SH-SY5Y (cell line): ENCODE results near the gene PPHLN1.

ENCODE experiments used
- GATA2 ChIP-seq: IDR thresholded peaks from 2 replicates; pipeline ENCODE4 v1.6.1; 2011; ENCODE audit warnings: mild to moderate bottlenecking, low read depth, low read length
- GATA3 ChIP-seq: IDR thresholded peaks from 2 replicates; pipeline ENCODE4 v1.6.1; 2011; ENCODE audit warnings: low read depth, mild to moderate bottlenecking, low read length, moderate library complexity

Gene PPHLN1

DNA sequence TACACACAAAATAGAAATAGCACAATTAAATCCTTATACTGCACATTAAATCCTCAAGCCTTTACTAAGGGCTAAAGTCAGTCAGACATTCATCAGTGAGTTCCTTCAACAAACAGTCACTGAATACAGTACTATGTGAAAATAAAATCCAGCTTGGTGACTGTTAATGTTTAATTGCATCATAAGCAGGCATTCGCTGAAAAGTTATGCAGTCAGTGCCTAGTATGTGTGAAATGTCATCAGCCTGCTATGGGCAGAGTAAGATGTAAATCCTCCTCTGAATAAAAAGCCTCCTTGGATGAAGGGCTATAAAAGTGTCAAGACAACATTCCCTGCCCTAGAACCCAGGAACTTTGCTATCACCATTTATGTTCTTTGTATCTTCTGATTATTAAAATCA, 147.2 kb downstream of the PPHLN1 start:
- no peak for TF ChIP-seq GATA3
- no peak for TF ChIP-seq GATA2

DNA sequence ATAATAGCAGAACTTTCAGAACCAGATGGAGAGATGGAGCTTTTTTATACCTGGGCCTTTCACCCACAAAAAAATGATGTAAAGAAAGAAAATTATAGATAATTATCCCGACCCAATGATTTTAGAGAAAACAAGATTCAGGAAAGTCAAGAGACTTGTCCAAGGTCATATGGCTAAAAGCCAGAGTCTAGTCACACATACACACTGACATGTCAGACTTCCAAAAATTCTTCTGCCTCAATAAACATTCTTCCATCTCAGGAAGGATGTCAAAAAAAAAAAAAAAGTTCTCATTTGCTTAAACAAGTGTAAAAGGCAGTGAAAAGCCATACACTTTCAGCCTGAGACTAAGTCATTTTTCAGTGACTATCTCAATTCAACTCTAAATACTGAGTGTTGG, 147.6 kb downstream of the PPHLN1 start:
- no peak for TF ChIP-seq GATA3
- no peak for TF ChIP-seq GATA2

DNA sequence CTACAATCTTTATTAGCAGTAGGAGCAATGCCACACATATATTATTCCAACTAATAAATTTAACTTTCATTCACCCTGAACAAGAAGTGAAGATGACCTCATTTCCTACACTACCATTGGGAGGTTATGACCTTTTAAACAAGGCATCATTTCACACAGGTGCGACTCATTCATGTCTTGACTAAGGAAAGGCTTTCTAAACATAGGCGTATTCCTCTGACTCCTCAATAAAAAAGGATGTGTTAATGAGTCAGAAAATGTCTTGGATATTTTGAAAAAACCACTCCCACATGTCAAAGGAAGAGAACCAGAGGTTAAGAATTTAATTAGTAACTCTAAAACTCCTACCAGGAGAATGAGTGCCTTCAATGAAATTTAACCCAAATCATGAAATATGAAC, 148.4 kb downstream of the PPHLN1 start:
- TF ChIP-seq GATA3, result no peak
- no peak for TF ChIP-seq GATA2

DNA sequence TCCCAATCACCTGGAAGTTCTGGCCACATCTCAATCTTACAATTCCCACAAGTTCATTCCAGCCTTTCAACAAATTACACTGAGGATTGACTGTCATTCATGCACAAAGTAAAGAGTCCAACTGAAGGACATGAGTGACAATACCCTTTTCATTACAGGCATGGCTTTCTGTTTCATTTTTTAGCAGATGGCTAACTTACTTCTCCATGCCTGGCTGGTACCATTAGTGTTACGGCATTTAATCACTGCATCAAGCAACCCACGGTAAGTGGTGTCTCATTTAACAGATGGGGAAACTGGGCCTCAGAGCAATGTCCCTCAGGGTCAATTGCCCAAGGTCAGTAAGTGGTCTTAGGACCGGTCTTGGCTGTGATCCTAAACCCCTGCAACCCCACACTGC, 149.1 kb downstream of the PPHLN1 start:
- TF ChIP-seq GATA3, result no peak
- TF ChIP-seq GATA2, result no peak

DNA sequence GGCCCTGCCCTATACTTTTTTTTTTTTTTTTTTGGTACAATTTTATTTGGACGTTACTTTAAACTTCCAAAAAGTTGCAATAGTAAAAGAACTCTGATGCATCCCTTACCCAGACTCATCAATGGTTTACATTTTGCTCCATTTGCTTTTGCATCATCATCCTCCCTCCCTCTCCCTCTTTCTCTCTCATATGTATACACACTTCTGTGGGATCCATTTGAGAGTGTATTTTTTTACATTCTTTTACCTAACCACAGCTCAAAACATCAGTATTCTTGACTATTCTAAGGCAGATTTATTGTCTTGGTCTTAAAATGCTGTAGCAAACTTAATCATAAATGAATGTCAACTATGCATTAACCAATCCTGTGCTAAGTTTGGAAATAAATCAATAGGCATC, 152.0 kb downstream of the PPHLN1 start:
- no peak for TF ChIP-seq GATA2
- no peak for TF ChIP-seq GATA3

DNA sequence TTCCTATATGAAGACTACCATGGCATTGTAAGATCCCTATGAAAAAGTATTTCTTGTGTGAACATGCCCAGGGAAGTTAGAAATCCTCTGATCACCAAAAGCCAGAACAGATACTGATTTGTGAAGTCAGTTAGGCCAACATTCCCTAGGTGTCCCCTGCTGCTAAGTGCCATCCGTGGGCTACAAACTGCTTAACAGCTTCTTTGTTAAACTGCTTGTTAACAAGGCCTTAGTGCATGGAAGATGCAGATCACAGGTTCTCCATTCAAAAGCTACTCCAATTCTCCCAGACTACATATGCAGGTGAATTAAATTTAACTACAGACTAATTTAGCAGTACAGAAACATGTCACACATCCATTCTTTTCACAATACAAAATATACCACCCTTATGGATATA, 155.4 kb downstream of the PPHLN1 start:
- no peak for TF ChIP-seq GATA2
- TF ChIP-seq GATA3, result no peak

DNA sequence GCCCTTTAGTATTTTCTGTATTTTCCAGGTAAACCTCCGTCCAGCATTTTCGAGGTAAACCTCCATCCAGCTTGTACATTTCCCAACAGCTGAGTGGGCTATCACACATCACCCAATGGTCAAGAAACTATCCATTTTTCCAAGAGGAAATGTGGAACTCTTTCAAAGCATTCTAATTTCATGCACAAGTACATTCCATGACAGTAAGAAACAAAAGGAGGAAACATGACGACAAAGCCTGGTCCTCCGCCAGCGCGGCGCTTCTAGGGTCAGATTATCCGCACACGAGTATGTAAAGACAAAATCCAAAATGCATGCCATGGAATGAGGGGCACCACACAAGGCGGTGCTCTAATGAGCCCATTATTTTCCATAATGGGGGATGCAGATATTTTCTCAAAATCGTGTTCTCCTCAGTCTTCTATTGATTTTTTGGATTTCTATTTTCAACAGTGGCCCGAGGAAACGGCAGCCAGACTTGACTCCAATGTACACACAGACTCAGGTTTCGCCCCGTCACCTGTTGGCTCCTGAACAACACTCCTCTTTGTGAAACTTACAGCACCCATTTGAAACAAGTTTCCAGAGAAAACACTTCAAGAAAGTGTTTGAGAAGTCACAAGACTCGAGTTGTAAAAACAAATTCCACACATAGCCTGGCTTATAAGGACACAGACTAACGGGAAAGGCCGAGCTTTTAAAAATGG, 156.2 kb downstream of the PPHLN1 start:
- TF ChIP-seq GATA2 (no peak), GATA3 (no peak)

DNA sequence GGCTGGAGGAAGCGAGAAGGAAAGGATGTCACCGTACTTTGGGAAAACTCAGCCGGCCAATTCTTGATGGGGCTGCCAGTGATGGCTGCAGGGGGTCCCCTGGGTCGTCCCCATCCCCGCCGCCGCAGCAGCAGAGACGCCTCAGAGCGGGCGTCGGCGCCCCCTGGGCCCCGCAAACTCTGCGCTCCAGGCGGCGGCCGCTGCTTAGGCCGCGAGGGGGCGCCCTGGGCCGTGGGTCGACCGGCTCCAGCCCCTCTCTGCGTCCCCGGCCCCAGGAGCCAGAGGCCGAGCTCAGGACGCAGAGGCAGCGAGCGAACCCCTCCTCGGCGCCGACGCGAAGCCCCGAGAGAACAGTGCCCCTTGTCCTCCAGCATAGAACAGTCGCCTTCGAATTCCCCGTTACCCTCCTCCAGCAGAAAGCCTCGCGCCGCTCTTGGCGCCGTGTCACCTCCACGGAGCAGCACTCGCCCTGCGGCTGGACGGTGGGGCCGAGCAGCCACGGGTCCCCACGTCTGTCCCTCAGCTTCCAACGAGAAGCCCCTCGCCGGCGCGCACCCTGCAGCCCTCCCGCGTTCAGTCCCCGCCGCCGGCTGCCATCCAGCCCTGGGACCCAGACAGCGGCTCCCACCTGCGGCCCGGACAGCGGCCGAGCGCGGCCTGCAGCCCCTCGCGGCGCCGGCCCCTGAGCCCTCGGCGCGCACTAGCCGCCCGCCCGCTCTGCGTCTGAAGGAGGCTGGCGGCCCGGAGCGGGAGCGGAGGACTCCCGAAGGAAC, 157.0 kb downstream of the PPHLN1 start:
- TF ChIP-seq GATA3 (no peak), GATA2 (no peak)

DNA sequence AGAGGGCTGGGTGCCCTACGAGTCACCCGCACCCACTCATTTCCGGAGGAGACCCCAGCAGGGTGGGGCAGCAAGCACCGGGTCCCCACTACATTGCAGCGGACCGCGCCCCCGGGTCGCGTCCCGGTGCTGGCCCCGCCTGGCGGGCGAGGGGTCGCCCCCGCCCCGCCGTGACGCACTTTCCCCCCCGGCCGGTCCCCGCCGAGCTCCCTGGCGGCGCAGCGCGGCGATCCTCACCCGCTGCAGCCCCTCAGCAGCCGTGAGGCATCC, 157.5 kb downstream of the PPHLN1 start:
- TF ChIP-seq GATA3 (no peak), GATA2 (no peak)

DNA sequence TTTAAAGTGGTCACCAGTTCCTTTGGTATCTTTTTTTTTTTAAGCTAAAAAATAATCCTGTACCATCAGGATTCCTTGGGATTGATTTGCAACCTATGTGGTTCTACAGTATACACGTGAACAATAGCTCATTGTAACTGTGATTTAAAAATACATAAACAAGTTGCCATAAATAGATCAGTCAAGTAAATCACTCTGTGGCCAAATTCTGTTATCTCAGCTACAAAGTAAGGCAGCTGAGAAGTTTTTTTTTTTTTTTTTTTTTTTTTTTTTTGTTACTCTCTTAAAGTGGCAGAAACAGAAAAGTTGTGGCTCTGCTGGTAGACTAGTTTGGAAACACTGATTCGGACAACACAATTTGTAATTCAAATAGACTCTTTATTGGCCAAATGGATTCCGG, 159.0 kb downstream of the PPHLN1 start:
- no peak for TF ChIP-seq GATA3
- no peak for TF ChIP-seq GATA2

DNA sequence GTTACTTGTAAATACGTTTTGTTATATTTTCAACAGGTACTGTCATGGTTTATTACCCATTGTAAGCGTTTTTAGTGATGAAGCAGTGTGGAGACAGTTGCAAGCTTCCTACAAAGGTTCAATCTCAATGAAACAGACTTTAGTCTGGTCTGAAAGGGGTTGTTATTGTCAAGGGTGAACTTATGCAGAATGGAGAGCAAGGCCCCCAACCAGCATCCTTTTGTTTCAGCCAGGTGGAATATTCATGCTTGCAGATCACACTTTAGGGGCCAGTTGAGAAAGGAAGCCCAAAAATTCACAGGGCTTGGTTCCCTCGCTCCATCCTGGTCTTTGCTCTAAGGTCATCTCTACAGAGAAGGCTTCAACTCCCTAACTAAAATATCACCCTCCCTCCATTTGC, 159.9 kb downstream of the PPHLN1 start:
- TF ChIP-seq GATA2 (no peak), GATA3 (no peak)

DNA sequence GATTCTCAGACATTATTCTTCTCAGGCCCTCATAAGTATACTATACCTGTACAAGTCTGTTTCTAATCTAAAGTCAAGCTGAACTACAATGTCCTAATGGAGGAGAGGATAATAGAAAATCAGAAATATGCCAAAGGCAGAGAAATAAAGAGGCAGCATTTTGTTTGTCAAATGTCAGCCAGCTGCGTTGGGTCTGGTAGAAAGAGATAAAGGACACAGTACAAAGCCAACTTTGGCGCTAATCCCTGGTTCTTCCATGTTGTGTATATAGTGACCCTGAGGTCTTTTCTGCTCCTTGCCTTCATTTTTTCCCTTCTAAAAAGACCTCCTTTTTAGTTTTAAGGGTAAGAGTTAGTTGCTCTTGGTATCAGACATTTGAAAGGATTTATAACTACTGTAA, 160.4 kb downstream of the PPHLN1 start:
- no peak for TF ChIP-seq GATA3
- no peak; the same call in 1 of the 2 replicates for TF ChIP-seq GATA2

DNA sequence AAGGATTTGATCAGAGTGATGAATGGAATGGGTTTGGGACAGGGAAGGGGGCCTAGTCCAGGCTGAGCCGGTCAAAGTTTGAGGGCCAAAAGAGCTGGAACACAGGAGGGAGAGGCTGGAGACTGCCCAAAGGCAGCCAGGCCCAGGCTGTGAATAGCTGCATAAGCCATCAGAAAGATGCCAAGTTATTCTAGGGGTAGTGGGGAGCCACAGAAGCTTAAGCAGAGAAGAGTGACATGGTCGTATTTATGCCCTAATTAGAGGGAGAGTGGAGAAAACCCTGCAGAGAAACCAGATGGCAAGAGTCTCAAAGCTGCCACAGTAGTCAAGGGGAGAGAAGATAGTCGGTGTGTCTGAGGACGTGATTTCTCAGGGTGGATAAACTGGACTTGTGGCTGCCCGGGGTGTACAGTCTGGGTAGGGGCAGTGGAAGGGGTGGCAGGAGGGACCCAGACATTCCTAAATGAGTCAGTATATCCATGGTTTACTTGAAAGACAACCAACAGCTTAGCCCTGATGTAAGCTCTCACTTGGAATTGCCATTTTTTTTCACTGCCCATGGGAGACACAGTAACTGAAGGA, 164.4 kb downstream of the PPHLN1 start:
- TF ChIP-seq GATA3, result no peak
- no peak for TF ChIP-seq GATA2
